Liver (tissue), 3 donors: ENCODE data around the gene EPS8.

Experiments used
- ATF3 ChIP-seq: IDR thresholded peaks from 2 replicates; pipeline ENCODE4 v1.6.1; 2016; ENCODE audit warnings: antibody characterized with exemption
- CTCF ChIP-seq: fragments of 150-350 bp; IDR thresholded peaks from 2 replicates; pipeline ENCODE4 v1.5.1; 2017; ENCODE audit warnings: improper control_type of control experiment, low read depth, low read length; ENCODE audit not compliant: missing input control
- FOXA1 ChIP-seq: IDR thresholded peaks from 2 replicates; pipeline ENCODE4 v1.6.1; 2016; ENCODE audit warnings: antibody characterized with exemption
- GABPA ChIP-seq, 2 donors: IDR thresholded peaks in 1 of 2; conservative IDR thresholded peaks in 1 of 2; 2 replicates each; pipeline ENCODE4 v1.6.1; 2016; ENCODE audit warnings: antibody characterized with exemption in 2 of 2, mild to moderate bottlenecking in 1 of 2, moderate library complexity in 1 of 2
- JUND ChIP-seq, 2 donors: IDR thresholded peaks; 2 replicates each; pipeline ENCODE4 v1.6.1; 2016; ENCODE audit warnings: antibody characterized with exemption in 2 of 2
- MAX ChIP-seq: IDR thresholded peaks from 2 replicates; pipeline ENCODE4 v1.6.1; 2016; ENCODE audit warnings: antibody characterized with exemption
- RAD21 ChIP-seq, 2 donors: IDR thresholded peaks; 2 replicates each; pipeline ENCODE4 v1.6.1; 2016; ENCODE audit warnings: antibody characterized with exemption in 2 of 2, mild to moderate bottlenecking in 2 of 2
- YY1 ChIP-seq: IDR thresholded peaks from 2 replicates; pipeline ENCODE4 v1.6.1; 2016; ENCODE audit warnings: antibody characterized with exemption, mild to moderate bottlenecking
- TF ChIP-seq, protein P1 (sequence below): IDR thresholded peaks from 2 replicates; pipeline ENCODE4 v1.6.1; 2016; ENCODE audit warnings: antibody characterized with exemption, mild to moderate bottlenecking
- donor health status: healthy.
- donor health status: healthy.

DNA sequence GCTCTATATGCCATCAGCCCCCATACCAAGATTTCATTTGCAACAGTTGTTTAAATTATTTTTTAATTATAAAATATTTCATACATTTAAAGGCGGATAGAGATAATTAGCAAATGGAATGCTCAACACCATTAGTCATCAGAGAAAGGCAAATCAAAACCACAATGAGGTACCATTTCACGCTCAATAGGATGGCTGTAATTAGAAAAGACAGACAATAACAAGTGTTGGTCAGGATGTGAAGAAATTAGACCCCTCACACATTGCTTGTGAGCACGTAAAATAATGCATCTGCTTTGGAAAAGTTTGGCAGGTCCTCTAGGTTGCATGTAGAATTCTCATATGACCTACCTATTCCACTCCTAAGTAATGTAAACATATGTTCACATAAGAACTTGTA lies 35.3 kb upstream of the EPS8 start:
- TF ChIP-seq RAD21 (IDR thresholded peaks at IDR 0.05) (no peak), CTCF (no peak), ATF3 (no peak), YY1 (no peak), FOXA1 (no peak), GABPA (IDR thresholded peaks at IDR 0.05 in 1 of 2, conservative IDR thresholded peaks at IDR 0.05 in 1 of 2) (no peak), JUND (IDR thresholded peaks at IDR 0.05) (no peak), MAX (no peak)
- TF ChIP-seq, protein P1, sequence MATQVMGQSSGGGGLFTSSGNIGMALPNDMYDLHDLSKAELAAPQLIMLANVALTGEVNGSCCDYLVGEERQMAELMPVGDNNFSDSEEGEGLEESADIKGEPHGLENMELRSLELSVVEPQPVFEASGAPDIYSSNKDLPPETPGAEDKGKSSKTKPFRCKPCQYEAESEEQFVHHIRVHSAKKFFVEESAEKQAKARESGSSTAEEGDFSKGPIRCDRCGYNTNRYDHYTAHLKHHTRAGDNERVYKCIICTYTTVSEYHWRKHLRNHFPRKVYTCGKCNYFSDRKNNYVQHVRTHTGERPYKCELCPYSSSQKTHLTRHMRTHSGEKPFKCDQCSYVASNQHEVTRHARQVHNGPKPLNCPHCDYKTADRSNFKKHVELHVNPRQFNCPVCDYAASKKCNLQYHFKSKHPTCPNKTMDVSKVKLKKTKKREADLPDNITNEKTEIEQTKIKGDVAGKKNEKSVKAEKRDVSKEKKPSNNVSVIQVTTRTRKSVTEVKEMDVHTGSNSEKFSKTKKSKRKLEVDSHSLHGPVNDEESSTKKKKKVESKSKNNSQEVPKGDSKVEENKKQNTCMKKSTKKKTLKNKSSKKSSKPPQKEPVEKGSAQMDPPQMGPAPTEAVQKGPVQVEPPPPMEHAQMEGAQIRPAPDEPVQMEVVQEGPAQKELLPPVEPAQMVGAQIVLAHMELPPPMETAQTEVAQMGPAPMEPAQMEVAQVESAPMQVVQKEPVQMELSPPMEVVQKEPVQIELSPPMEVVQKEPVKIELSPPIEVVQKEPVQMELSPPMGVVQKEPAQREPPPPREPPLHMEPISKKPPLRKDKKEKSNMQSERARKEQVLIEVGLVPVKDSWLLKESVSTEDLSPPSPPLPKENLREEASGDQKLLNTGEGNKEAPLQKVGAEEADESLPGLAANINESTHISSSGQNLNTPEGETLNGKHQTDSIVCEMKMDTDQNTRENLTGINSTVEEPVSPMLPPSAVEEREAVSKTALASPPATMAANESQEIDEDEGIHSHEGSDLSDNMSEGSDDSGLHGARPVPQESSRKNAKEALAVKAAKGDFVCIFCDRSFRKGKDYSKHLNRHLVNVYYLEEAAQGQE: no peak
